Lung (tissue), 12 donors: ENCODE results near the gene ATP6AP2. TPM values are rescaled to one million over a fixed set of nuclear protein-coding genes. Genes with fewer than 3 reads are reported as not detected.
"Not testable (repeated sequence)": the region's sequence is repeated elsewhere in the genome, so short reads cannot be mapped to it uniquely, and the experiment has no call there.

Source experiments
- ATAC-seq: fragments of 200-7000 bp; cut with Tn5 transposase; one replicate; pipeline ENCODE4 v1.9.1; 2020; ENCODE audit warnings: moderate number of reproducible peaks; ENCODE audit not compliant: insufficient read depth, low FRiP score
- DNase-seq, 3 donors: peaks; one replicate each; pipeline ENCODE4 v3.0.0-alpha.2; 2013 to 2017
- H3K27ac ChIP-seq, 2 donors: one replicate each; pipeline ENCODE4 v1.5.1; 2013; ENCODE audit warnings: mild to moderate bottlenecking in 2 of 2, moderate library complexity in 2 of 2, control low read depth in 1 of 2, inconsistent platforms in 1 of 2, low read depth in 1 of 2, low read length in 1 of 2
- H3K27me3 ChIP-seq, 3 donors: one replicate each; pipeline ENCODE4 v1.5.1; 2013; ENCODE audit warnings: low read length in 2 of 3; ENCODE audit not compliant: control insufficient read depth in 3 of 3, insufficient read depth in 3 of 3
- H3K36me3 ChIP-seq, 4 donors: one replicate each; pipeline ENCODE4 v1.5.1; 2013; ENCODE audit warnings: low read length in 4 of 4, mild to moderate bottlenecking in 1 of 4, moderate library complexity in 1 of 4; ENCODE audit not compliant: control insufficient read depth in 4 of 4, insufficient read depth in 4 of 4
- H3K4me1 ChIP-seq, 5 donors: one replicate each; pipeline ENCODE4 v1.5.1; 2013; ENCODE audit warnings: low read length in 5 of 5, mild to moderate bottlenecking in 2 of 5, moderate library complexity in 1 of 5; ENCODE audit not compliant: control insufficient read depth in 5 of 5, insufficient read depth in 5 of 5
- H3K4me3 ChIP-seq: one replicate; pipeline ENCODE4 v1.5.1; 2013; ENCODE audit warnings: mild to moderate bottlenecking, control low read depth, moderate library complexity
- H3K9ac ChIP-seq, 2 donors: one replicate each; pipeline ENCODE4 v1.5.1; 2013; ENCODE audit warnings: low read length in 2 of 2, control low read depth in 1 of 2; ENCODE audit not compliant: insufficient read depth in 1 of 2
- H3K9me3 ChIP-seq, 4 donors: one replicate each; pipeline ENCODE4 v1.5.1; 2013; ENCODE audit warnings: low read length in 3 of 4, mild to moderate bottlenecking in 1 of 4, moderate library complexity in 1 of 4; ENCODE audit not compliant: control insufficient read depth in 4 of 4, insufficient read depth in 3 of 4
- CTCF ChIP-seq: IDR thresholded peaks from 2 replicates; pipeline ENCODE4 v1.5.1; 2012; ENCODE audit warnings: mild to moderate bottlenecking; ENCODE audit errors: control extremely low read depth, extremely low read depth
- WGBS, 2 donors: extraction: QIAGEN DNeasy Blood & Tissue Kit; methylation state at CpG; one replicate each; pipeline ENCODE4 v1.1.7; 2013; 5-methylcytosine and 5-hydroxymethylcytosine counted together
- polyA plus RNA-seq, 2 donors: library from polyadenylated mRNA; stranded (reverse); fragments of 200-250 nt; gene quantifications; one replicate each; pipeline ENCODE4 v1.2.1, GENCODE V29; 2013
- total RNA-seq, 2 donors: library from RNA; depleted of rRNA in 1 of 2; stranded (reverse); fragments of >200 nt in 1 of 2; gene quantifications; one replicate each; pipeline ENCODE4 v1.2.1, GENCODE V29; 2014 to 2021
- donor health status: control.
- donor health status: control.
- donor health status: Bipolar disorder and iron deficiency.
- donor health status: healthy.
- donor health status: DM: yes; HTN: yes; CAD: no.

ATP6AP2 gene
- total and polyA plus RNA-seq, 4 donors, result 65.9 to 113 (median 106) TPM

GRCh38 chrX:40571600-40571999, 9.2 kb upstream of the ATP6AP2 start:
- no peaks in the 10 kb centered on the region for H3K36me3 ChIP-seq
- no peak for DNase-seq
- H3K9ac ChIP-seq, result no peak overlapping the region
- H3K27ac ChIP-seq, result no peak overlapping the region
- no peaks in the 10 kb centered on the region for H3K9me3 ChIP-seq
- no peak overlapping the region for H3K4me3 ChIP-seq
- no peaks in the 10 kb centered on the region for H3K4me1 ChIP-seq
- H3K27me3 ChIP-seq, result peaks cover 3 to 26% (median 13%) of the 10 kb centered on the region in 3 donors
- no peak for ATAC-seq
- 64 to 90% methylated on average over 3 of the region's 3 CpGs for WGBS, 2 donors
- no peak for TF ChIP-seq CTCF

GRCh38 chrX:40573763-40574162, 7.0 kb upstream of the ATP6AP2 start:
- Histone ChIP-seq H3K9me3 (no peaks in the 10 kb centered on the region), H3K4me1 (no peaks in the 10 kb centered on the region), H3K27ac (no peak overlapping the region), H3K36me3 (no peaks in the 10 kb centered on the region), H3K9ac (no peak overlapping the region), H3K4me3 (no peak overlapping the region), H3K27me3 (peaks cover 7 to 21% (median 9%) of the 10 kb centered on the region in 3 donors)
- TF ChIP-seq CTCF, result peak; percentile 12
- WGBS, 2 donors, result 51 to 89% methylated on average over 2 of the region's 2 CpGs
- ATAC-seq, result no peak
- DNase-seq, result no peak

GRCh38 chrX:40575411-40575810, 5.4 kb upstream of the ATP6AP2 start:
- not testable (repeated sequence) for ATAC-seq, H3K4me3 ChIP-seq, H3K36me3 ChIP-seq, H3K9me3 ChIP-seq, H3K4me1 ChIP-seq, H3K27ac ChIP-seq, H3K9ac ChIP-seq
- DNase-seq, result peak in 2 of 3 donors; percentile 21 to 35
- peaks cover 5 to 29% (median 9%) of the 10 kb centered on the region in 3 donors for H3K27me3 ChIP-seq
- 67 to 88% methylated on average over 2 of the region's 2 CpGs for WGBS, 2 donors

- ATAC-seq (no peak), DNase-seq (no peak)
- Histone ChIP-seq H3K9me3 (peaks cover 0 to 7% (median 0%) of the 10 kb centered on the region in 4 donors), H3K9ac (no peak overlapping the region), H3K4me3 (no peak overlapping the region), H3K27me3 (peaks cover 4 to 26% (median 9%) of the 10 kb centered on the region in 3 donors), H3K27ac (no peak overlapping the region), H3K36me3 (no peaks in the 10 kb centered on the region), H3K4me1 (no peaks in the 10 kb centered on the region)
- TF ChIP-seq CTCF, result no peak
- WGBS, 2 donors, result 84 to 87% methylated on average over 3 of the region's 3 CpGs
Measured at GRCh38 chrX:40576291-40576690, 4.5 kb upstream of the ATP6AP2 start.
